SKM-1 (cell line): ENCODE data around the gene STK24.

Experiments
- DNase-seq: peaks from one replicate; lab custom pipeline; 2025; ENCODE audit not compliant: unreplicated experiment; lab: John Stamatoyannopoulos, UW

The STK24 gene

GRCh38 chr13:98514288-98514687 is 62.6 kb downstream of the STK24 start:
- DNase-seq, result no peak

DNA sequence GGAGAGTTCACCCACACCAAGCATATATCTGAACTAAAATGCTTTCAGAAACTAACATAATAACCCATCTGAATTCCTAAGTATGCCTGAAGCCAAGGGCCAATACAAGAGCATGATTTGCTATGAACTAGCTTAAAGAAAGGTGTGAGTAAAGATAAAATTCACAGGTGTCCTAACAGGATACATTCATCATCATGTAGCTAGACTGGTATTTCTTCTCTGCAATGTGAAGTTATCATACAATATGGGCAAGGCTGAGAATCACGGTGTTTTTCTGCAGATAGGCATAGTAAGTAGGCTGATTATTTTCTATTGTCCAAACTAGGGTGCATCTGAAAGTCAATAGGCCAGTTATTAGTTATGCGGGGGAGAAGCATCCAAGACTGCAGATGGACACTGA is 63.1 kb downstream of the STK24 start:
- no peak for DNase-seq

DNA sequence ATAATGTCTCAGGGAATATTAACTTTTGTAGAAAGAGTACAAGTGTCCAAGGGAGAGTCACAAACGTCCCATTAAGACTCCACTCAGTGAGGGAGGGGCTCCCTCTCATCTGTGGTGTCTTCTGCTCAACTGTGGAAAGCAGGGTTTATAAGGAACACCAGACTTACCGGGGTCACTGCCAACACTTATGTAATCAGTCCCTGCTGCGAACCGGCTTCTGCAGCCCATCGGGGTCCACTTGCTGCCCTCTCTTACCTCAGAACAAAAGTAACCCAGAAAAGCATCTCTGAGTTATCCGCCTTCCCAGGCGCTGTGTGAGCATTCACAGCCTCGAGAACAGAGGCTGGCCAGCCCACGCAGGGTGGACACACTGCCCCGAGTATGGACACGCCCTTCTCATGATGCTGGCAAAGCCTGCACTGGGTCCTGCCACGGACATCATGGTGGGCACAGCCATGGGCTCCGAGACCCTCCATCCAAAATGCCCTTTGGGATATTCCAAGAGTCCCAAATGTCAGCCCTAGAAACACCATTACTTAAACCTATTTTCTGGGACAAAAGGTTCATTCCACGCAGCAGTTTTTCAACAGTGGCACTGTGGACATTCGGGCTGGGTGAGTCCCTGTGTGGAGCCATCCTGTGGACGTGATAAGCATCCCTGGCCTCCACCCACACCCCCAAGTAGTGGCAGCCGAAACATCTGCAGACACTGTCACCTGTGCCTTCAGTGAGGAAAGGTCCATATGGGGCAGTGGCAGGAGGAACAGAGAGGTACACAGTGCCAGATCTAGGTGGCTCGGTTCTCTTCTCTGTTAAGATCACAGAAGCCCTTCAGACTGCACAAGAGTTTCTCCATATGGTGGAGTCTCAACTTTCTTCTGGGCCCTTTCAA is 63.9 kb downstream of the STK24 start:
- DNase-seq, result no peak

- DNase-seq, result no peak
These were observed 65.5 kb downstream of the STK24 start for GRCh38 chr13:98511435-98511834.

GRCh38 chr13:98510156-98510509 is 66.8 kb downstream of the STK24 start:
- DNase-seq, result no peak

- peak; percentile 43 for DNase-seq
These were observed 67.4 kb downstream of the STK24 start for GRCh38 chr13:98509271-98510155.

DNA sequence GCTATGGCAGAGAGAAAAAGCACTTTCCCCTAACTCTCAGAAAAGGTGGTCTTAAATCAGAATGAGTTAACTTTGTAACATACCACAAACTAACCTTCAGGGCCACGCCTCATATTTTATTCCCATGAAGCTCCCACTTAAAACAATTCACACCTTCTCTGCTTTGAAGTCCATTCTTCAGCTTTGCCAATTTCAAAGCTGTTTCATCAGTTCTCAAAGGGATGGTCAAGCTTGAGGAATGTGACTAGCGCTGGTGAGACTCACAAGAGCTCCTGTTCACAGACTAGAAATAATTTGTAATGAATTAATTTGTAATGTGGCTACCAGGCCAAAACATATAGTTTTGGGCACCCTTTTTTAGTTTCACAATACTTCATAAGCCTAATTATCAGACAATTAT is 68.2 kb downstream of the STK24 start:
- no peak for DNase-seq

DNA sequence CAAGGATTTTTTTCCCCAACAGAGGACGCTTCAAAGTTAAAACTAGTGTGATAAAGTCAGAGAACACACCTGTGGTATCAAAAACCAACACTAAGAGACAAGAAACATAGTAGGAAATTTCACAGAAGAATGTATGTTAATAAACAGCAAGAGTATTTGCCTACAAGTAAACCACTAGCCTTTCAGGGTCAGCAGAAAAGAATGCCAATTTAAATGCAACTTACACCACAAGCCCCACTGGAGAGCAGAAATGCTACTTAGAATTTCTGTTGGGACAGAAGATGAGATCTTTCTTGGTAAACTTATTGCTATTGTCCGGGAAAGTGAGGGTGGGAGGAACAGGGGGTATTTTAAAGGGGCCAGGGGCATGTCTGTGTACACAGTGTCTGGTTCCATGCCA is 68.6 kb downstream of the STK24 start:
- DNase-seq, result no peak

GRCh38 chr13:98507282-98507797 is 69.6 kb downstream of the STK24 start:
- no peak for DNase-seq

DNA sequence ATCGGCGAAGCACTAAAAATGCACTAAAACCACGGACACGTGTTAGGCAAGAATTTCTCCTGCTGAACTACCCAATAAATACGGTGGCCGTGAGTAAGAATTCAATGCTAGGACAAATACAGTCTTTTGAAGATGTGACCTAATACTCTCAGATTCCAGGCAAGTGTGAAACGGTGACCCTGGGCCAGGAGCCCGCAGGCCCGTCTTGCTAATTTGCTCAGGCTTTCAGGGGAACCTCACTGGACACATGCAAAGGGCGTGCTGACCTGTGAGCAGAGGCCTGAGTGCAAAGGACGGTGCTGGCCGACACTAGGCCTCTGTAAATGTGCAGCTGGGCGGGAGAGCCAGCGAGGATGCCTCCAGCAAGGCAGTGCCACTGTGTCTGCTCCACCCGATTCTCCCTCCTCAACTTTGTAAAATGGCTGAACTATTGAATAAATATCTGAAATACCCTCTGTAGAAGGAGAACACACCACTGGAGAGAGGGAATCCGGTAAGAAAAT is 70.1 kb downstream of the STK24 start:
- no peak for DNase-seq

DNA sequence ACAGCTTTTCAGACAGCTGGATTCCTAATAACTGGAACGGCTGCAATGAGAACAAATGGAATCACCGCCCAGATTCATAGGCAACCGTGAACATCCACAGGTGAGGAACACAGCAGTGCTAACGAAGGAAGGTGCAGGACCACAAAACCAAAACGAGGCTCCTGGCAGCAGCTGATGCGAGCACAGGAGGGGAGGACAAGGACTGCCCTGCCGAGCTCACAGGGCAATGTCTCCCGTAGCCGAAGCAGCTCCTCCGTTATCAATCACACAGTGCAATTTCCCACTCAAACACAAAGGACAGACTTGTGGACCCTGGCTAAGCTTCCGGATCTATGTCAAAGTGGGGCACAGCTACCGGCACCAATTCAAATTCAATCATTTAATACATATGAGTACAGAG is 70.6 kb downstream of the STK24 start:
- DNase-seq, result no peak

GRCh38 chr13:98505217-98505616 is 71.7 kb downstream of the STK24 start:
- no peak for DNase-seq

- no peak for DNase-seq
These were observed 72.4 kb downstream of the STK24 start for GRCh38 chr13:98504371-98504963.

GRCh38 chr13:98504029-98504351 is 72.9 kb downstream of the STK24 start:
- no peak for DNase-seq

DNA sequence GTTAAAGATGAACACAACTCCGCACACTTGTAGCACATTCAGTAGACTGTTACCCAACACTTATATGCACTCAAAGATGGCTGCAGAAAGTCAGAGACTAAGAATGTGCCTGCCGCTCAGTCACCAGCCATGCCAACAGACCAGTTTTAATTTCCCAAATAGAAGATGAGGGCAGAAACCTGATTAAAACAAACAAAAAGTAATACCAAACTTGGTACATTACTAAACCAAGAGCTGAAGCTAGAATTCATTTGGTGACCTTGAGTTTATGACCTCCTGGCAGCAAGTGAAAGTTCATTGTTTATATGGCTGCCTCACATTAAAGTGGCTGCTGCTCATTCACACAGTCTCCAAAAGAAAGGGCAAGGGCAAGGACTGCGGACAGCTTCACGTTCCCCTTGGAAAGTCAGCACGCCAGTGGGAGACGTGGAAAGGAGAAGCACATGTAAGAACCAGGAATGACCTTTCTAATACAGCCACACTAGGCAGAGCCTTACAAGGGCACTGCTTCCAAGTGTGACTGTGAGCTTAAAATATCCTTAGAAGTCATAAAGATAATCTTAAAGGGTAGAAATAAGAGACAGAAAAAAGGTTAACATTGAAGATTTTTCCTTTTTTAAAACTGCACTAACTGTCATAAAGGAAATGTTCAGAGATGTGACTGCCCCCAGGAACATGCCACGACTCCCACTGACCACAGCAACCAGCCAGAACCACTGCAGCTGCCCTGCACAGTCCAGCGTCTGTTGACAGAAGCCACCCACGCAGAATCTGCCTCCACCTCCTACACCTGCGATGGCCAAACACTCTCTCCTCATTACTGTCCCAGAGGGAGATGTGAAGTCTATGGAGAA is 73.5 kb downstream of the STK24 start:
- DNase-seq, result no peak

DNA sequence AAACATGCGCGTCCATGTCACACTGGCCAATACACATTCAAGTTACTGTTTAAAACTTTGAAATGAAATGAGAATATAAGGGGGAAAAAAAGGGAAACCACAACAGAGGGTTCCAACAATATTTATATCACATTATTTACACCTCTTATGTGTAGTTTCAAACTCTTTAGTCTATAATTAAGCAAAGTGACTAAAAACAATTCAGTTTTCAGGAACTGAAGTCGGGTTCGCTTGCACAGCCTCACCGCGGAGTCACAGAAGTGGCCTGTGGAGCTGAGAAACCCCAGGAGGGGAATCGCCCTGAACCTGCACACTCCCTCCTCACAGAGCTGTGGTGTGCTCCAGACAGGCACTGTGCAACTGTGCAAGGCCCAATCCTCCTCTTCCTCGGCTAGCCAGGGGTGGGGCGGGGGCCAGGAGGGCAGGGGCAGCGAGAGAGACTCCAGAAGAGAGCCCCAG is 75.9 kb downstream of the STK24 start:
- no peak for DNase-seq

- no peak for DNase-seq
These were observed 79.9 kb downstream of the STK24 start for GRCh38 chr13:98496966-98497365.

GRCh38 chr13:98496479-98496791 is 80.5 kb downstream of the STK24 start:
- DNase-seq, result no peak

DNA sequence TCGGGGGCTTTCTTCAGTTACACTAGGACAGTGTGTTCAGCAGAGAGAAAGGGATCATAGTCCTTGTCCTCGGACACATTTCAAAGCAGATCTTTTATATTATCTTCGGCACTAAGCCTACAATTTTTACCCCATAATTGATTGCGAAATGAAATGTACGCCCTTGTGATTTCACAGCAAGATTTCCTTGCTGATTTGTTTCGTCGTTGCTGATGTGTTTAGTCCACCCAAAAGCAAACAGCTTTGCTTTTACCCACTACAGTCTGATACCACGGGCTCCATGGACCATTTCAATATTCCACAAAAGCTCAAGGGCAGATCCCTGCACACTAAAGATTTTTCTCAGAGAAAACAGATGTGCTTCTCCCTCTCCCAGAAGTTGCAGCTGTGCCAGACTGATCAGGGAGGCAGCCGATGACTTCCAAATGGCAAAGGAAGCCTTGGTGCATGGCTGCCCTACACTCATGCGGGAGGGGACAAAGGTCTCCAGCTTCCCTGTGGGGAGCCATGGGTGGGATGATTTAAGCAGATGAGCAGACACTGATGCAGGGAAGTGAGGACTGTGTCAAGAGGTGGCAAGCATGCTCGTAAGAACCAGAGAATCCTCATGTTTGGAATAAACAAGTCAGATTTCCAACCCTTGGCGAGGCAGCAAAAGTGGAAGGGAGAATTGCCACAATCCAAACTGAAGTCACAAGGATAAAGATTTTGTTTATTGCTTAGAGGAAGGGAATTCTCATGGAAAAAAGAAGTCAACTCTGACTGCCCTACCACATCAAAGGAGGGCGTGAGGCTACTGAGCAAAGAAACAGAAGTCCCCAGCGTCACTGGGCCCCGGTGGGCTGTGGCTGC is 81.1 kb downstream of the STK24 start:
- DNase-seq, result no peak

GRCh38 chr13:98494769-98495168 is 82.1 kb downstream of the STK24 start:
- DNase-seq, result no peak
